NOMO-1 treated with DMSO at 0.1 percent for 48 hours (cell line): ENCODE measurements around the gene OR51S1.
"Not testable (repeated sequence)": the region's sequence is repeated elsewhere in the genome, so short reads cannot be mapped to it uniquely, and the experiment has no call there.

Source experiments
- DNase-seq: peaks from one replicate; lab custom pipeline; 2025; ENCODE audit not compliant: unreplicated experiment; lab: John Stamatoyannopoulos, UW

OR51S1 gene

GRCh38 chr11:4809246-4809645 lies 39.8 kb downstream of the OR51S1 start:
- no peak for DNase-seq

GRCh38 chr11:4808476-4808875 lies 40.5 kb downstream of the OR51S1 start:
- no peak for DNase-seq

- DNase-seq, result no peak
Observed at GRCh38 chr11:4804280-4804679, 44.7 kb downstream of the OR51S1 start, which contains the start of gene OR52R1. Gene OR52R1 (minus strand): TSS chr11:4804380. CDS start chr11:4804380, 0 bp downstream.

GRCh38 chr11:4801316-4801715 lies 47.7 kb downstream of the OR51S1 start:
- not testable (repeated sequence) for DNase-seq

GRCh38 chr11:4798427-4799183 lies 50.4 kb downstream of the OR51S1 start:
- no peak for DNase-seq
